WI38 (cell line): ENCODE data around the gene ADGB.
"Not testable (repeated sequence)": the region's sequence is repeated elsewhere in the genome, so short reads cannot be mapped to it uniquely, and the experiment has no call there.

Experiments
- H3K4me3 ChIP-seq: 2 replicates; pipeline ENCODE4 v1.5.1; 2011; ENCODE audit warnings: low read depth, mild to moderate bottlenecking, control low read depth, low read length
- TF ChIP-seq, protein P1 (sequence below): IDR thresholded peaks from 2 replicates; pipeline ENCODE4 v1.5.1; 2012; ENCODE audit warnings: low read depth, mild to moderate bottlenecking, control low read depth, low read length

Gene ADGB

DNA sequence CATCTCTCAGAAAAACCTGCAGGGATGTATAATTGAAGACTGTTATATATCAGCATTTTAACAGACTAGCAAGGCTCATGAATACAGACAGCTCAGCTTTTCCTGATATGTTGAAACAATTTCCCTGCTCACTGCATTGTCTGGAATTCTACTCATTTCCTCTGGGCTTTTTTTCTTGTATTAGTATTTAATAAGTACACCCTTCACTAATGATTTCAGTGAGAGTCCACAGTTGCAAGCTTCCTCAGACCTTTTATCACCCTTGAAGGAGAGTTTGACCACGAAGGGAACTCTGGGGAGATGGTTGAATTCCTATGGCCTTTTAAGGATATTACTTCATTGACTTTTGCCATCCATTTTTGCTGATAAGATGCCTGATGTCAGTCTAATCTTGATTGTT, 248.7 kb downstream of the ADGB start:
- no peak overlapping the region for H3K4me3 ChIP-seq
- TF ChIP-seq, protein P1, sequence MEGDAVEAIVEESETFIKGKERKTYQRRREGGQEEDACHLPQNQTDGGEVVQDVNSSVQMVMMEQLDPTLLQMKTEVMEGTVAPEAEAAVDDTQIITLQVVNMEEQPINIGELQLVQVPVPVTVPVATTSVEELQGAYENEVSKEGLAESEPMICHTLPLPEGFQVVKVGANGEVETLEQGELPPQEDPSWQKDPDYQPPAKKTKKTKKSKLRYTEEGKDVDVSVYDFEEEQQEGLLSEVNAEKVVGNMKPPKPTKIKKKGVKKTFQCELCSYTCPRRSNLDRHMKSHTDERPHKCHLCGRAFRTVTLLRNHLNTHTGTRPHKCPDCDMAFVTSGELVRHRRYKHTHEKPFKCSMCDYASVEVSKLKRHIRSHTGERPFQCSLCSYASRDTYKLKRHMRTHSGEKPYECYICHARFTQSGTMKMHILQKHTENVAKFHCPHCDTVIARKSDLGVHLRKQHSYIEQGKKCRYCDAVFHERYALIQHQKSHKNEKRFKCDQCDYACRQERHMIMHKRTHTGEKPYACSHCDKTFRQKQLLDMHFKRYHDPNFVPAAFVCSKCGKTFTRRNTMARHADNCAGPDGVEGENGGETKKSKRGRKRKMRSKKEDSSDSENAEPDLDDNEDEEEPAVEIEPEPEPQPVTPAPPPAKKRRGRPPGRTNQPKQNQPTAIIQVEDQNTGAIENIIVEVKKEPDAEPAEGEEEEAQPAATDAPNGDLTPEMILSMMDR, result no peak

DNA sequence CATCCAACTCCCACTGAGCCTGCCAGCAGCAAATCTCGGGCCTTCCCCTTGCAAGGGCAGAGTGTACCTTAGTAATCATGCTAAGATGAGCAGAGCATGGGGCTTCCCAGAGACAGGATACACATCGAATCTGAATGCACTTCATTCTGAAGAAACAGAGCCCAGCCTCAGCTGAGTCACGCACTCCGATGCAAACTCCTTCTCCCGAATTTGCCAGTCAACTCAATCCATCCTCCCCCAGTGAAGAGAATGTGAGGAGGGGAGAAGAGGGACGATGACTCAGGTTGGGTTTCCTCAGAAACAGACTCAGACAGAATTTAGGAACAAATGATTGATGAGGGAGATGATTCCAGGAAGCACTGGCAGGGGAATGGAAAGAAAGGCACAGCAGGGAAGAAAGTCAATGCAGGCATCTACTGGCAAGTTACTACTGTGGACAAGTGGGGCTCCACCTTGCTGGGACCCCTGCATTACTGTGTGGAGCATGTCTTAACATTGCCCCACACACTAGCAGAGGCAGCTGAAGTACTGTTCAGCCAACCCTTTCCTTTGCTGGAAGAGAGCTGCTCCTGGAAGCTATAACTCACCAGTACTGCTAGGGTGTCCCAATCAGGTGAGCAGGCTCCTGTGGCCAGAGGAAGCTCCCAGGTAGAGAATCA, 251.6 kb downstream of the ADGB start:
- no peak overlapping the region for H3K4me3 ChIP-seq
- TF ChIP-seq, protein P1, result no peak

DNA sequence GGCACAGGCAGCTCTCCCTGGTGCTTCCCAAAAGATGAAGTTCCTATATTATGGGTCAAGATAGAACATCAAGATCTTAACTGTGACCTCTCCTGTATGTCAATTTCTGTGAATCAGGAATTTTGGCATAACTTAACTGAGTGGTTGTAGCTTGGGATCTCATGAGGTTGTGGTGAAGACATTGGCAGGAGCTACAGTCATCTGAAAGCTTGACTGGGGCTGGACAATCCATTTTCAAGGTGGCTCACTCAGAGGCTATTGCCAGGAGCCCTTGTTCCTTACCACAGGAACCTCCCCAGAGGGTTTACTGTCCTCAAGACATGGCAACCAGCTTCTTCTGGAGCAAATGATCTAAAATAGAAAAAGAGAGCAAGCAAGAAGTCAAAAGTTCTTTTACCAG, 252.2 kb downstream of the ADGB start:
- TF ChIP-seq, protein P1, result no peak
- H3K4me3 ChIP-seq, result no peak overlapping the region

DNA sequence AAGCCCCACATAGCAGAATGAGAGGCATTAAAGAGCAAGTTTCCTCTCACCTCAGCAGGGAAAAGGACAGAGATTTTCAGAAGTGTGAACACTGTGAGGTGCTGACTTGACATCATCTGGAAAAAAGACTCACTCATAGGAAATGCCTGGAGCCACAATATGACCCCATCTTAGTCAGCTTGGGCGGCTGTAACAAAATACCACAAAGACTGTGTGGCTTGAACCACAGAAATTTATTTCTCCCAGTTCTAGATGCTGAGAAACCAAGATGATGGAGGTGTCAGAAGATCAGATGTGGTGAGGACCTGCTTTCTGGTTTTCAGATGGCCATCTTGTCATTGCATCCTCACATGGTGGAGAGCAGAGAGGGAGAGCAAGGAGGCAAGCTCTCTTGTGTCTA, 253.1 kb downstream of the ADGB start:
- H3K4me3 ChIP-seq, result no peak overlapping the region
- TF ChIP-seq, protein P1, result no peak

- H3K4me3 ChIP-seq, result not testable (repeated sequence)
Measured at GRCh38 chr6:146854521-146855255, 255.9 kb downstream of the ADGB start.

GRCh38 chr6:146855889-146856288, 257.1 kb downstream of the ADGB start:
- no peak overlapping the region for H3K4me3 ChIP-seq
- TF ChIP-seq, protein P1, result no peak

DNA sequence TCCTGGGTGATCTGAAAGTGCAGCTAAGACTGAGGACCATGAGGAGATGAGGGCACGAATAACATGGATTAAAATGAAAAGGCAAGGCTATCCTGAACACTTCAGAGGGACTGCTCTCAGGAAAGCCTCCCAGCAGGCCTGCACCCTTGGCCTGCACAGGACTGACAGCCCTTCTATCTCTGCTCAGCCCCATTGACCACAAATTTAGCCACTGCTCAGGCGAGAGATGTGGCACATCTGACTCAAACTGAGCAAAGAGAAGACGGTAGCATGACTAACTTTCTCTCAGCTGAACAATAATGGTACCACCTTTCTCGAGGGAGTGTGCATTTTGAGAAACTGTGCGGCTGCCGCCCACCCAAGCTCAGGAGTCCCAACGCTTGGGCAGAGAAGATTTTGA, 257.5 kb downstream of the ADGB start:
- H3K4me3 ChIP-seq, result no peak overlapping the region
- TF ChIP-seq, protein P1, result no peak
